ENCODE data around the gene UMAD1. TPM values are rescaled to one million over a fixed set of nuclear protein-coding genes. Genes with fewer than 3 reads are reported as not detected.
A peak's percentile ranks its signal among the peaks of the same experiment; 100 is the strongest.

The UMAD1 gene
- total RNA-seq, 2 donors from 2014 or later: 19.5 to 31.4 TPM

GRCh38 chr7:7639847-7640220 is 718 bp upstream of the UMAD1 start:
- Histone ChIP-seq H3K4me1 (replicated peaks) (no peaks in the 10 kb centered on the region), H3K36me3 (no peaks in the 10 kb centered on the region), H3K27me3 (replicated peaks; ENCODE audit: insufficient read depth) (no peaks in the 10 kb centered on the region), H3K4me3 (peak overlapping the region; percentile 78 to 83), H3K27ac (peak overlapping the region; percentile 95 to 96), H3K9me3 (no peaks in the 10 kb centered on the region)
- under 1% methylated on average over 19 of the region's 19 CpGs for WGBS
- DNase-seq (ENCODE audit: low spot score): peak; percentile 17
- intact Hi-C loops (cut with DNase I): loop anchor here (2.0 to 10.0 kb wide), 3 partner anchors 73 to 463 kb away; partner anchors contain the start of genes GLCCI1 and MIOS
- TF ChIP-seq POLR2A (IDR thresholded peaks at IDR 0.05) (no peak), CTCF (IDR thresholded peaks at IDR 0.05) (no peak), POLR2AphosphoS5 (IDR thresholded peaks at IDR 0.05) (no peak)

GRCh38 chr7:7641129-7641663 is 644 bp downstream of the UMAD1 start:
- Histone ChIP-seq H3K4me3 (peak overlapping the region; percentile 78 to 83), H3K27me3 (replicated peaks; ENCODE audit: insufficient read depth) (no peaks in the 10 kb centered on the region), H3K27ac (peak overlapping the region; percentile 95 to 96), H3K9me3 (no peaks in the 10 kb centered on the region), H3K36me3 (no peaks in the 10 kb centered on the region), H3K4me1 (replicated peaks) (no peaks in the 10 kb centered on the region)
- peak; percentile 10 for DNase-seq (ENCODE audit: low spot score)
- 3% methylated on average over 22 of the region's 22 CpGs for WGBS
- no peak for TF ChIP-seq CTCF (IDR thresholded peaks at IDR 0.05)
- no peak for TF ChIP-seq POLR2A (IDR thresholded peaks at IDR 0.05)
- TF ChIP-seq POLR2AphosphoS5 (IDR thresholded peaks at IDR 0.05): no peak
- intact Hi-C loops (cut with DNase I): loop anchor here (2.0 to 10.0 kb wide), 2 partner anchors 74 to 324 kb away; partner anchors contain the start of genes GLCCI1 and MIOS

- 33% methylated on average over 6 of the region's 6 CpGs for WGBS
- Histone ChIP-seq H3K9me3 (no peaks in the 10 kb centered on the region), H3K36me3 (no peaks in the 10 kb centered on the region), H3K4me1 (replicated peaks) (no peaks in the 10 kb centered on the region), H3K27me3 (replicated peaks; ENCODE audit: insufficient read depth) (no peaks in the 10 kb centered on the region), H3K27ac (peak overlapping the region; percentile 95 to 96), H3K4me3 (peak overlapping the region in 1 of 2 donors; percentile 83)
- no peak for TF ChIP-seq CTCF (IDR thresholded peaks at IDR 0.05)
- peak; percentile 20 for TF ChIP-seq POLR2AphosphoS5 (IDR thresholded peaks at IDR 0.05)
- DNase-seq (ENCODE audit: low spot score): peak; percentile 32
- intact Hi-C loops (cut with DNase I): loop anchor here (10.0 kb wide), 1 partner anchor 323 kb away; the partner anchor contains the start of gene GLCCI1
Measured at GRCh38 chr7:7642081-7642480, 1.5 kb downstream of the UMAD1 start.

GRCh38 chr7:7647495-7648036 is 7.0 kb downstream of the UMAD1 start:
- Histone ChIP-seq H3K9me3 (no peaks in the 10 kb centered on the region), H3K4me3 (no peak overlapping the region), H3K36me3 (no peaks in the 10 kb centered on the region), H3K27me3 (replicated peaks; ENCODE audit: insufficient read depth) (no peaks in the 10 kb centered on the region), H3K4me1 (replicated peaks) (no peaks in the 10 kb centered on the region), H3K27ac (no peak overlapping the region)
- intact Hi-C loops (cut with DNase I): loop anchor here (10.0 kb wide), 1 partner anchor 317 kb away; the partner anchor contains the start of gene GLCCI1
- TF ChIP-seq POLR2AphosphoS5 (IDR thresholded peaks at IDR 0.05): no peak
- TF ChIP-seq POLR2A (IDR thresholded peaks at IDR 0.05): no peak
- TF ChIP-seq CTCF (IDR thresholded peaks at IDR 0.05): no peak
- 71% methylated on average over 6 of the region's 6 CpGs for WGBS
- DNase-seq (ENCODE audit: low spot score): no peak
